ENCODE results near the gene TLR5.
"Not testable (repeated sequence)": the region's sequence is repeated elsewhere in the genome, so short reads cannot be mapped to it uniquely, and the experiment has no call there.

Gene TLR5
- total RNA-seq, result 1.2 to 18.6 (median 3.7) reads per million in 3 experiments

- peak; percentile 79 for DNase-seq
Observed at GRCh38 chr1:223142795-223143536, at the start of gene TLR5. Gene TLR5, minus strand, starts transcription at chr1:223143248. Its CDS starts 30,217 bp downstream, at chr1:223113031.

GRCh38 chr1:223189903-223190724, 47.1 kb upstream of the TLR5 start:
- DNase-seq, result peak; percentile 45

GRCh38 chr1:223189525-223189902, 46.5 kb upstream of the TLR5 start:
- DNase-seq, result no peak

GRCh38 chr1:223188618-223189356, 45.7 kb upstream of the TLR5 start:
- no peak for DNase-seq

GRCh38 chr1:223186800-223187199, 43.8 kb upstream of the TLR5 start:
- no peak for DNase-seq

- DNase-seq, result no peak
Observed at GRCh38 chr1:223183268-223183862, 40.3 kb upstream of the TLR5 start.

GRCh38 chr1:223180731-223181321, 37.8 kb upstream of the TLR5 start:
- DNase-seq, result no peak

GRCh38 chr1:223179786-223180185, 36.7 kb upstream of the TLR5 start:
- DNase-seq, result no peak

GRCh38 chr1:223179280-223179679, 36.2 kb upstream of the TLR5 start:
- no peak for DNase-seq

GRCh38 chr1:223177681-223178080, 34.6 kb upstream of the TLR5 start:
- no peak for DNase-seq

- no peak for DNase-seq
Observed at GRCh38 chr1:223176437-223176836, 33.4 kb upstream of the TLR5 start.

- no peak for DNase-seq
Observed at GRCh38 chr1:223175633-223176032, 32.6 kb upstream of the TLR5 start.

- no peak for DNase-seq
Observed at GRCh38 chr1:223175032-223175431, 32.0 kb upstream of the TLR5 start.

GRCh38 chr1:223169458-223169857, 26.4 kb upstream of the TLR5 start:
- DNase-seq, result not testable (repeated sequence)

GRCh38 chr1:223161321-223161720, 18.3 kb upstream of the TLR5 start:
- DNase-seq, result no peak

- DNase-seq, result no peak
Observed at GRCh38 chr1:223156343-223156742, 13.3 kb upstream of the TLR5 start.

- DNase-seq, result no peak
Observed at GRCh38 chr1:223155153-223155552, 12.1 kb upstream of the TLR5 start.

GRCh38 chr1:223153177-223154119, 10.4 kb upstream of the TLR5 start:
- no peak for DNase-seq

GRCh38 chr1:223152399-223152798, 9.4 kb upstream of the TLR5 start:
- DNase-seq, result no peak

GRCh38 chr1:223150443-223150842, 7.4 kb upstream of the TLR5 start:
- DNase-seq, result no peak

GRCh38 chr1:223147873-223148272, 4.8 kb upstream of the TLR5 start:
- DNase-seq, result no peak

All from central memory CD4-positive, alpha-beta T cell (primary cell).